ENCODE data around the gene PHB1.

The PHB1 gene

DNA sequence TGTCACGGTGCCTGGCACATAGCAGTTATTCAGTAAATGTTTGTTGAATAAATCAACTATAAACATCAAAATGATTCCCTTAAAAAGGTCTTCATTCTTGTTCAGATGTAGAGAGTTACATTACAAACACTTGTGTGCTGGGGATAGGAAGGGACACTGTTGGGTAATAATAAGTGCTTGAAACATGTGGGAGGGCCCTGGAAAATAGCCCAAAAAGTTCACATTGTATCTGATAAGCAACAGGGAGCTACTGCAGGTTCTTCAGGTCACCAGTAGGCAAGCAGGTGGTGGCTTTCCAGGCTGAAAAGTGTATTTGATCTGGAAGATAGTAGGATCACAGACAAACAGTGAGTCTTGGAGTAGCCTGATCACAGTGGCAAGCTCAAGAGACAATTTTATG, 33.6 kb downstream of the PHB1 start:
- no peak for DNase-seq (ENCODE audit: low read depth, low spot score)
- no peak overlapping the region for H3K4me3 ChIP-seq (ENCODE audit: low read depth, low read length)
- ChIA-PET POLR2A (no interaction called here), CTCF (interaction anchor here (0.6 to 6.6 kb wide), 6 partner anchors 12 to 65 kb away, joined by 3 to 38 read pairs (median 5); no protein-coding TSS in a partner anchor)
- TF ChIP-seq, protein P1, sequence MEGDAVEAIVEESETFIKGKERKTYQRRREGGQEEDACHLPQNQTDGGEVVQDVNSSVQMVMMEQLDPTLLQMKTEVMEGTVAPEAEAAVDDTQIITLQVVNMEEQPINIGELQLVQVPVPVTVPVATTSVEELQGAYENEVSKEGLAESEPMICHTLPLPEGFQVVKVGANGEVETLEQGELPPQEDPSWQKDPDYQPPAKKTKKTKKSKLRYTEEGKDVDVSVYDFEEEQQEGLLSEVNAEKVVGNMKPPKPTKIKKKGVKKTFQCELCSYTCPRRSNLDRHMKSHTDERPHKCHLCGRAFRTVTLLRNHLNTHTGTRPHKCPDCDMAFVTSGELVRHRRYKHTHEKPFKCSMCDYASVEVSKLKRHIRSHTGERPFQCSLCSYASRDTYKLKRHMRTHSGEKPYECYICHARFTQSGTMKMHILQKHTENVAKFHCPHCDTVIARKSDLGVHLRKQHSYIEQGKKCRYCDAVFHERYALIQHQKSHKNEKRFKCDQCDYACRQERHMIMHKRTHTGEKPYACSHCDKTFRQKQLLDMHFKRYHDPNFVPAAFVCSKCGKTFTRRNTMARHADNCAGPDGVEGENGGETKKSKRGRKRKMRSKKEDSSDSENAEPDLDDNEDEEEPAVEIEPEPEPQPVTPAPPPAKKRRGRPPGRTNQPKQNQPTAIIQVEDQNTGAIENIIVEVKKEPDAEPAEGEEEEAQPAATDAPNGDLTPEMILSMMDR (IDR thresholded peaks at IDR 0.05; ENCODE audit: insufficient read depth, low read length, missing control alignments), result no peak

GRCh38 chr17:49379926-49380325, 34.8 kb downstream of the PHB1 start:
- DNase-seq (ENCODE audit: low read depth, low spot score), result no peak
- TF ChIP-seq, protein P1 (IDR thresholded peaks at IDR 0.05; ENCODE audit: insufficient read depth, low read length, missing control alignments), result no peak
- POLR2A ChIA-PET, result no interaction called here
- no peak overlapping the region for H3K4me3 ChIP-seq (ENCODE audit: low read depth, low read length)
- CTCF ChIA-PET, result interaction anchor here (0.9 to 6.6 kb wide), 4 partner anchors 12 to 64 kb away, joined by 4 to 38 read pairs (median 5); no protein-coding TSS in a partner anchor

DNA sequence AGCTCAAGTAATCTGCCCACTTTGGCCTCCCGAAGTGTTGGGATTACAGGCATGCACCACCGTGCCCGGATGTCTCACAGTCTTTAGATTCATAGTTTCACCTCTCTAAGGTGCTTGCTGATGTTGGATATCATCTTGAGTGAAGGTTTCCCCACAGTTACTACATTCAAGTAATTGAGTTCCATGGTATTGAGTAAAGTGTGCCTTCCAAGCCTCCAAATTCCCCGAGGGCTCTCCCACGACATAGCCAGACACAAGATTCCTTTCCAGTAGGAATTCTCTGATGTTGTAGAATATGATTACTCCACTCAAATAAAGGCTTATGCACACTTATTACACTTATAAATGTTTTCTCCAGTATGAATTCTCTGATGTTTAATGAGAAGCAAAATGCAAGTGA, 36.4 kb downstream of the PHB1 start:
- ChIA-PET CTCF (interaction anchor here (1.2 to 2.3 kb wide), 3 partner anchors 10 to 19 kb away, joined by 3 to 6 read pairs (median 3); no protein-coding TSS in a partner anchor), POLR2A (no interaction called here)
- TF ChIP-seq, protein P1 (IDR thresholded peaks at IDR 0.05; ENCODE audit: insufficient read depth, low read length, missing control alignments), result no peak
- no peak for DNase-seq (ENCODE audit: low read depth, low spot score)
- no peak overlapping the region for H3K4me3 ChIP-seq (ENCODE audit: low read depth, low read length)

- ChIA-PET CTCF (interaction anchor here (1.9 kb wide), 1 partner anchor 60 kb away, joined by 7 read pairs; no protein-coding TSS in a partner anchor), POLR2A (no interaction called here)
- no peak overlapping the region for H3K4me3 ChIP-seq (ENCODE audit: low read depth, low read length)
- no peak for DNase-seq (ENCODE audit: low read depth, low spot score)
- TF ChIP-seq, protein P1 (IDR thresholded peaks at IDR 0.05; ENCODE audit: insufficient read depth, low read length, missing control alignments), result no peak
Measured at GRCh38 chr17:49375544-49375943, 39.1 kb downstream of the PHB1 start.

GRCh38 chr17:49373115-49373514, 41.6 kb downstream of the PHB1 start:
- POLR2A ChIA-PET, result no interaction called here

GRCh38 chr17:49372425-49372824, 42.3 kb downstream of the PHB1 start:
- DNase-seq (ENCODE audit: low read depth, low spot score), result no peak
- CTCF ChIA-PET, result interaction anchor here (1.9 kb wide), 1 partner anchor 57 kb away, joined by 4 read pairs; no protein-coding TSS in a partner anchor
- TF ChIP-seq, protein P1 (IDR thresholded peaks at IDR 0.05; ENCODE audit: insufficient read depth, low read length, missing control alignments), result no peak
- H3K4me3 ChIP-seq (ENCODE audit: low read depth, low read length), result no peak overlapping the region
- POLR2A ChIA-PET, result no interaction called here

More at GRCh38 chr17:49373115-49373514, 41.6 kb downstream of the PHB1 start:
- DNase-seq (ENCODE audit: low read depth, low spot score), result no peak
- TF ChIP-seq, protein P1 (IDR thresholded peaks at IDR 0.05; ENCODE audit: insufficient read depth, low read length, missing control alignments), result no peak
- CTCF ChIA-PET, result no interaction called here
- no peak overlapping the region for H3K4me3 ChIP-seq (ENCODE audit: low read depth, low read length)
